ENCODE results near the gene ZNF140.

The ZNF140 gene

DNA sequence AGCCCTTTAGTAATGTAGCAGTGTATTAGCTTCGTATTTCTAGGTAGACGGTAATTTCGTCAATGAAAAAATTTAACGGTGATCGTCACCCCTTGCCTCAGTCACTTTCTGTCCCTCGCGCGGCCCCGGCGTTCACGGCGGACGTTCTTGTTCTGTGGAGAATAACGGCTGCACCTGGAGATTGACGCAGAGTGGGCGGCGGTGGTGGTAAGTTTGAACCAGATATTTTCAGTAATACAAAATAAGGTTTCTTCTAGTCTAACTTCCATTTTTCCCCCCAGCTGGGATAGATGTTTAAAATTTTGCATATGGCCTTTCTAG, 50.0 kb downstream of the ZNF140 start:
- Histone ChIP-seq H3K4ac (ENCODE audit: low read depth, low read length) (no peak overlapping the region), H3K23ac (ENCODE audit: low read length) (no peak overlapping the region), H2BK5ac (ENCODE audit: low read depth, low read length, poor library complexity) (peak overlapping the region; percentile 64), H3K79me1 (ENCODE audit: low read length) (peaks cover 8% of the 10 kb centered on the region), H4K8ac (ENCODE audit: low read depth, low read length) (peak overlapping the region; percentile 66), H2BK120ac (ENCODE audit: insufficient read depth, low read length, poor library complexity) (peak overlapping the region; percentile 36), H3K4me2 (ENCODE audit: low read length) (peak overlapping the region; percentile 66), H3K27ac (ENCODE audit: low read depth, low read length) (peak overlapping the region; percentile 74), H2BK12ac (ENCODE audit: low read length) (no peak overlapping the region), H3K4me1 (ENCODE audit: control insufficient read depth in 1 of 2, insufficient read depth in 2 of 2, low read length in 2 of 2) (peaks cover 2 to 3% of the 10 kb centered on the region in 2 experiments), H3K9me3 (ENCODE audit: insufficient read depth, low read depth, low read length) (peaks cover 8% of the 10 kb centered on the region), H4K91ac (ENCODE audit: low read depth, low read length) (no peak overlapping the region), H2AFZ (ENCODE audit: insufficient read depth, low read length, poor library complexity) (peak overlapping the region; percentile 88), H2AK5ac (ENCODE audit: low read length) (no peak overlapping the region), H3K36me3 (ENCODE audit: control insufficient read depth in 1 of 2, insufficient read depth in 2 of 2, low read length in 2 of 2) (peaks cover 7 to 11% of the 10 kb centered on the region in 2 experiments), H3K9ac (ENCODE audit: low read length) (peak overlapping the region; percentile 25), H3K18ac (ENCODE audit: low read length) (no peak overlapping the region), H3K14ac (ENCODE audit: low read length) (peak overlapping the region; percentile 24), H4K12ac (ENCODE audit: low read depth, low read length) (peak overlapping the region; percentile 16), H3K79me2 (ENCODE audit: control insufficient read depth, insufficient read depth, low read length, poor library complexity) (peaks cover 4% of the 10 kb centered on the region), H3K4me3 (ENCODE audit: low read depth, low read length) (peak overlapping the region; percentile 88), H3K27me3 (ENCODE audit: insufficient read depth, low read length) (no peaks in the 10 kb centered on the region)
- no peak for DNase-seq
- WGBS (ENCODE audit: extremely low coverage, insufficient coverage, insufficient read length), result no CpG with 5 or more reads among the region's 17 CpGs

DNA sequence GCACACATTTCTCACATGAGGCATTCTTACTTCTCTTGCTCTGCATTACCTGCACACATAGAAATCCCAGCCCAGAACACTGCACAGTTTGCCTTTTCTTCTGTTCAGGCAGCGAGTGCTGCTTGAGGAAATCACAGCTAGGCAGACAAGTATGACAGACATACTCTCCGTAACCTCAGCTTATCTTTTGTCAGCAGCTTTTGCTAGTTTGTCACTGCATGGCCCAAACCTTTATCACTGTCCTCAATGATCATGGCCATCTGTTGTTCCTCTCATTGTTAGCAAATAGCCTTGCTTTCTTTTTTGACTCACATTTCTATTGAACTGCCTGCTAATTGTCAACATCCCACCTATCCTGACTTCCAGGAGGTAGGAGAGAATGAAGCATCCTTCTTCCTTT, 55.0 kb downstream of the ZNF140 start:
- no peak for DNase-seq
- Histone ChIP-seq H3K79me1 (ENCODE audit: low read length) (peaks cover under 1% of the 10 kb centered on the region), H3K14ac (ENCODE audit: low read length) (no peak overlapping the region), H2AK5ac (ENCODE audit: low read length) (no peak overlapping the region), H2BK12ac (ENCODE audit: low read length) (no peak overlapping the region), H4K91ac (ENCODE audit: low read depth, low read length) (no peak overlapping the region), H3K79me2 (ENCODE audit: control insufficient read depth, insufficient read depth, low read length, poor library complexity) (no peaks in the 10 kb centered on the region), H3K18ac (ENCODE audit: low read length) (no peak overlapping the region), H3K4me1 (ENCODE audit: control insufficient read depth in 1 of 2, insufficient read depth in 2 of 2, low read length in 2 of 2) (no peaks in the 10 kb centered on the region), H2AFZ (ENCODE audit: insufficient read depth, low read length, poor library complexity) (no peak overlapping the region), H4K8ac (ENCODE audit: low read depth, low read length) (no peak overlapping the region), H3K9ac (ENCODE audit: low read length) (no peak overlapping the region), H4K12ac (ENCODE audit: low read depth, low read length) (no peak overlapping the region), H3K36me3 (ENCODE audit: control insufficient read depth in 1 of 2, insufficient read depth in 2 of 2, low read length in 2 of 2) (peaks cover 2 to 17% of the 10 kb centered on the region in 2 experiments), H2BK5ac (ENCODE audit: low read depth, low read length, poor library complexity) (no peak overlapping the region), H2BK120ac (ENCODE audit: insufficient read depth, low read length, poor library complexity) (no peak overlapping the region), H3K9me3 (ENCODE audit: insufficient read depth, low read depth, low read length) (peaks cover 4% of the 10 kb centered on the region), H3K4me3 (ENCODE audit: low read depth, low read length) (no peak overlapping the region), H3K4ac (ENCODE audit: low read depth, low read length) (no peak overlapping the region), H3K27ac (ENCODE audit: low read depth, low read length) (no peak overlapping the region), H3K27me3 (ENCODE audit: insufficient read depth, low read length) (no peaks in the 10 kb centered on the region), H3K23ac (ENCODE audit: low read length) (no peak overlapping the region), H3K4me2 (ENCODE audit: low read length) (no peak overlapping the region)
- WGBS (ENCODE audit: extremely low coverage, insufficient coverage, insufficient read length), result no CpG with 5 or more reads among the region's 2 CpGs

DNA sequence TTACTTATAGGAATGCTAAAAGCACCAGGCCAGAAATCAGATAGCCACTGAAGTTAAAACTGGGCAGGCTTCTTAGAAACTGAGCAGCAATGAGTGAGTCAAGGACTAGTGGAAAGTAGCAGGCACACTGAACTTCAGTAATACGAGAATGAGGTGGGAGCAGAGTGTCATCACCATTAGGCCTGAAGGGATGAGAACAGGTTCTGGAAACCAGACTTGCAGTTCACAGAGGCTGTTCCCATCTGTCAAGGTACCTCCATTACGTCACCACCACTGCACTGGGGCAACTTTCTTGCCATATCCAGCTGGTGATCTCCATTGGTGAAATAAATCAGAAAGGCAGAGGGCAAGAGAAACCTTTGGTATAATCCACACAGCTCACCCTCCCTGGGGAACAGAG, 65.3 kb downstream of the ZNF140 start:
- no peak overlapping the region for H2AFZ ChIP-seq (ENCODE audit: insufficient read depth, low read length, poor library complexity)
- no peak overlapping the region for H2AK5ac ChIP-seq (ENCODE audit: low read length)
- no peaks in the 10 kb centered on the region for H3K79me1 ChIP-seq (ENCODE audit: low read length)
- H3K27ac ChIP-seq (ENCODE audit: low read depth, low read length), result no peak overlapping the region
- H2BK12ac ChIP-seq (ENCODE audit: low read length), result no peak overlapping the region
- H4K12ac ChIP-seq (ENCODE audit: low read depth, low read length), result no peak overlapping the region
- H4K8ac ChIP-seq (ENCODE audit: low read depth, low read length), result no peak overlapping the region
- peaks cover 26 to 27% of the 10 kb centered on the region in 2 experiments for H3K36me3 ChIP-seq (ENCODE audit: control insufficient read depth in 1 of 2, insufficient read depth in 2 of 2, low read length in 2 of 2)
- H4K91ac ChIP-seq (ENCODE audit: low read depth, low read length), result no peak overlapping the region
- H3K4me1 ChIP-seq (ENCODE audit: control insufficient read depth in 1 of 2, insufficient read depth in 2 of 2, low read length in 2 of 2), result no peaks in the 10 kb centered on the region
- H3K4me2 ChIP-seq (ENCODE audit: low read length), result no peak overlapping the region
- H3K9me3 ChIP-seq (ENCODE audit: insufficient read depth, low read depth, low read length), result peaks cover 11% of the 10 kb centered on the region
- H2BK5ac ChIP-seq (ENCODE audit: low read depth, low read length, poor library complexity), result no peak overlapping the region
- DNase-seq, result no peak
- no peak overlapping the region for H2BK120ac ChIP-seq (ENCODE audit: insufficient read depth, low read length, poor library complexity)
- no peak overlapping the region for H3K9ac ChIP-seq (ENCODE audit: low read length)
- H3K18ac ChIP-seq (ENCODE audit: low read length), result no peak overlapping the region
- H3K14ac ChIP-seq (ENCODE audit: low read length), result no peak overlapping the region
- no peaks in the 10 kb centered on the region for H3K27me3 ChIP-seq (ENCODE audit: insufficient read depth, low read length)
- H3K4ac ChIP-seq (ENCODE audit: low read depth, low read length), result no peak overlapping the region
- peak overlapping the region; percentile 85 for H3K23ac ChIP-seq (ENCODE audit: low read length)
- WGBS (ENCODE audit: extremely low coverage, insufficient coverage, insufficient read length), result no CpG with 5 or more reads among the region's 2 CpGs
- H3K4me3 ChIP-seq (ENCODE audit: low read depth, low read length), result no peak overlapping the region
- H3K79me2 ChIP-seq (ENCODE audit: control insufficient read depth, insufficient read depth, low read length, poor library complexity), result no peaks in the 10 kb centered on the region

DNA sequence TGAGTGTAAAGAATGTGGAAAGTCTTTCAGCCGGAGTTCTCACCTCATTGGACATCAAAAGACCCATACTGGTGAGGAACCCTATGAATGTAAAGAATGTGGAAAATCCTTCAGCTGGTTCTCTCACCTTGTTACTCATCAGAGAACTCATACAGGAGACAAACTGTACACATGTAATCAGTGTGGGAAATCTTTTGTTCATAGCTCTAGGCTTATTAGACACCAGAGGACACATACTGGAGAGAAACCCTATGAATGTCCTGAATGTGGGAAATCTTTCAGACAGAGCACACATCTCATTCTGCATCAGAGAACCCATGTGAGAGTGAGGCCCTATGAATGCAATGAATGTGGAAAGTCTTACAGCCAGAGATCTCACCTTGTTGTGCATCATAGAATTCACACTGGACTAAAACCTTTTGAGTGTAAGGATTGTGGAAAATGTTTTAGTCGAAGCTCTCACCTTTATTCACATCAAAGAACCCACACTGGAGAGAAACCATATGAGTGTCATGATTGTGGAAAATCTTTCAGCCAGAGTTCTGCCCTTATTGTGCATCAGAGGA, 75.5 kb downstream of the ZNF140 start:
- no peaks in the 10 kb centered on the region for H3K4me1 ChIP-seq (ENCODE audit: control insufficient read depth in 1 of 2, insufficient read depth in 2 of 2, low read length in 2 of 2)
- no peak overlapping the region for H4K12ac ChIP-seq (ENCODE audit: low read depth, low read length)
- no peak overlapping the region for H3K4ac ChIP-seq (ENCODE audit: low read depth, low read length)
- H3K4me3 ChIP-seq (ENCODE audit: low read depth, low read length), result no peak overlapping the region
- no peak overlapping the region for H4K8ac ChIP-seq (ENCODE audit: low read depth, low read length)
- no peak overlapping the region for H4K91ac ChIP-seq (ENCODE audit: low read depth, low read length)
- no peak for DNase-seq
- no peaks in the 10 kb centered on the region for H3K79me1 ChIP-seq (ENCODE audit: low read length)
- H3K23ac ChIP-seq (ENCODE audit: low read length), result no peak overlapping the region
- peaks cover 11 to 27% of the 10 kb centered on the region in 2 experiments for H3K36me3 ChIP-seq (ENCODE audit: control insufficient read depth in 1 of 2, insufficient read depth in 2 of 2, low read length in 2 of 2)
- H2BK120ac ChIP-seq (ENCODE audit: insufficient read depth, low read length, poor library complexity), result no peak overlapping the region
- no peak overlapping the region for H3K18ac ChIP-seq (ENCODE audit: low read length)
- no peak overlapping the region for H3K4me2 ChIP-seq (ENCODE audit: low read length)
- no peaks in the 10 kb centered on the region for H3K79me2 ChIP-seq (ENCODE audit: control insufficient read depth, insufficient read depth, low read length, poor library complexity)
- WGBS (ENCODE audit: extremely low coverage, insufficient coverage, insufficient read length), result no CpG with 5 or more reads among the region's 2 CpGs
- no peaks in the 10 kb centered on the region for H3K27me3 ChIP-seq (ENCODE audit: insufficient read depth, low read length)
- no peak overlapping the region for H2AK5ac ChIP-seq (ENCODE audit: low read length)
- H3K27ac ChIP-seq (ENCODE audit: low read depth, low read length), result no peak overlapping the region
- no peak overlapping the region for H2AFZ ChIP-seq (ENCODE audit: insufficient read depth, low read length, poor library complexity)
- no peak overlapping the region for H2BK5ac ChIP-seq (ENCODE audit: low read depth, low read length, poor library complexity)
- H3K9ac ChIP-seq (ENCODE audit: low read length), result no peak overlapping the region
- H3K14ac ChIP-seq (ENCODE audit: low read length), result no peak overlapping the region
- peaks cover 19% of the 10 kb centered on the region for H3K9me3 ChIP-seq (ENCODE audit: insufficient read depth, low read depth, low read length)
- H2BK12ac ChIP-seq (ENCODE audit: low read length), result no peak overlapping the region

All from trophoblast cell (in vitro differentiated cells and primary cell).